Type B pancreatic cell (in vitro differentiated cells): ENCODE data around the gene NRK. TPM values are rescaled to one million over a fixed set of nuclear protein-coding genes. Genes with fewer than 3 reads are reported as not detected.

Source experiments
- DNase-seq: peaks from one replicate; pipeline ENCODE4 v3.0.0; 2021; ENCODE audit warnings: mixed read lengths; ENCODE audit not compliant: unreplicated experiment; ENCODE audit errors: extremely low spot score
- H3K27ac Mint-ChIP-seq: 2 replicates; pipeline ENCODE4 v1.8.0; 2021; ENCODE audit warnings: mild to moderate bottlenecking, mixed read lengths
- H3K27me3 Mint-ChIP-seq: 2 replicates; pipeline ENCODE4 v1.8.0; 2021; ENCODE audit warnings: mixed read lengths
- H3K36me3 Mint-ChIP-seq: 2 replicates; pipeline ENCODE4 v1.8.0; 2021; ENCODE audit warnings: mixed read lengths
- H3K4me1 Mint-ChIP-seq: one replicate; pipeline ENCODE4 v1.8.0; 2021; ENCODE audit warnings: mixed read lengths; ENCODE audit not compliant: unreplicated experiment
- H3K4me3 Mint-ChIP-seq: 2 replicates; pipeline ENCODE4 v1.8.0; 2021; ENCODE audit warnings: mild to moderate bottlenecking, mixed read lengths
- H3K9me3 Mint-ChIP-seq: 2 replicates; pipeline ENCODE4 v1.8.0; 2021; ENCODE audit warnings: mixed read lengths
- CTCF ChIP-seq: fragments of 200-600 bp; sonication (generic); conservative IDR thresholded peaks from 2 replicates; pipeline ENCODE4 v1.5.0; 2021; ENCODE audit warnings: antibody characterized with exemption, mild to moderate bottlenecking
- total RNA-seq: library from RNA; stranded (reverse); gene quantifications from 2 replicates; pipeline ENCODE4 v1.2.1, GENCODE V29; 2021; ENCODE audit warnings: low replicate concordance

NRK gene
- total RNA-seq, 1 donor from 2014 or later = 19.7 TPM

GRCh38 chrX:105870445-105870844 lies 48.1 kb downstream of the NRK start:
- Mint-ChIP-seq H3K27me3 (no peaks in the 10 kb centered on the region), H3K9me3 (no peaks in the 10 kb centered on the region), H3K4me1 (peaks cover 5% of the 10 kb centered on the region), H3K4me3 (no peak overlapping the region), H3K27ac (no peak overlapping the region), H3K36me3 (no peaks in the 10 kb centered on the region)
- no peak for DNase-seq
- no peak for TF ChIP-seq CTCF

GRCh38 chrX:105872941-105873340 lies 50.6 kb downstream of the NRK start:
- H3K27ac Mint-ChIP-seq = no peak overlapping the region
- TF ChIP-seq CTCF = no peak
- H3K9me3 Mint-ChIP-seq = peaks cover 4% of the 10 kb centered on the region
- no peak for DNase-seq
- H3K4me3 Mint-ChIP-seq = no peak overlapping the region
- peaks cover 5% of the 10 kb centered on the region for H3K4me1 Mint-ChIP-seq
- no peaks in the 10 kb centered on the region for H3K36me3 Mint-ChIP-seq
- H3K27me3 Mint-ChIP-seq = no peaks in the 10 kb centered on the region

GRCh38 chrX:105874790-105875189 lies 52.5 kb downstream of the NRK start:
- Mint-ChIP-seq H3K4me3 (no peak overlapping the region), H3K9me3 (peaks cover 4% of the 10 kb centered on the region), H3K36me3 (no peaks in the 10 kb centered on the region), H3K4me1 (peaks cover 5% of the 10 kb centered on the region), H3K27me3 (no peaks in the 10 kb centered on the region), H3K27ac (no peak overlapping the region)
- DNase-seq = no peak
- TF ChIP-seq CTCF = no peak

GRCh38 chrX:105876658-105877057 lies 54.3 kb downstream of the NRK start:
- H3K27ac Mint-ChIP-seq = no peak overlapping the region
- no peak for DNase-seq
- H3K36me3 Mint-ChIP-seq = no peaks in the 10 kb centered on the region
- no peaks in the 10 kb centered on the region for H3K4me1 Mint-ChIP-seq
- H3K27me3 Mint-ChIP-seq = no peaks in the 10 kb centered on the region
- TF ChIP-seq CTCF = peak; percentile 46
- H3K9me3 Mint-ChIP-seq = peaks cover 4% of the 10 kb centered on the region
- no peak overlapping the region for H3K4me3 Mint-ChIP-seq

GRCh38 chrX:105880491-105880890 lies 58.2 kb downstream of the NRK start:
- H3K27me3 Mint-ChIP-seq = no peaks in the 10 kb centered on the region
- no peak overlapping the region for H3K27ac Mint-ChIP-seq
- peaks cover 3% of the 10 kb centered on the region for H3K36me3 Mint-ChIP-seq
- TF ChIP-seq CTCF = no peak
- peaks cover 5% of the 10 kb centered on the region for H3K4me1 Mint-ChIP-seq
- no peak overlapping the region for H3K4me3 Mint-ChIP-seq
- DNase-seq = no peak
- H3K9me3 Mint-ChIP-seq = peaks cover 4% of the 10 kb centered on the region
